ENCODE measurements around the gene CCN2.

GRCh38 chr6:131992557-131992956 lies 41.4 kb upstream of the CCN2 start:
- TF ChIP-seq POLR2AphosphoS5 (IDR thresholded peaks at IDR 0.05; ENCODE audit: borderline replicate concordance, low read depth, low read length): no peak
- TF ChIP-seq EZH2 (IDR thresholded peaks at IDR 0.05): no peak
- TF ChIP-seq FOXP2 (optimal IDR thresholded peaks at IDR 0.05; ENCODE audit: control extremely low read depth, extremely low read length, insufficient read depth): no peak
